ENCODE results near the gene AXL. TPM values are rescaled to one million over a fixed set of nuclear protein-coding genes. Genes with fewer than 3 reads are reported as not detected.

AXL gene
- total and polyA plus RNA-seq, 2 of the 8 experiments (the other 6 are each of a cell fraction or from before 2014, with no cell fraction given): 35.3 to 51.0 TPM

GRCh38 chr19:41307090-41307875, 88.3 kb downstream of the AXL start:
- no peak overlapping the region for H3K56ac ChIP-seq (replicated peaks; ENCODE audit: insufficient read length, low read depth, low read length)
- H2BK15ac ChIP-seq (ENCODE audit: low read length): no peak overlapping the region
- H3K18ac ChIP-seq (ENCODE audit: extremely low read depth, low read length): no peak overlapping the region
- H3K23ac ChIP-seq (ENCODE audit: insufficient read length): no peak overlapping the region
- H2BK20ac ChIP-seq (ENCODE audit: low read length): no peak overlapping the region
- no peak overlapping the region for H3K4me2 ChIP-seq (ENCODE audit: insufficient read depth in 1 of 2, low read depth in 2 of 2, low read length in 2 of 2)
- H2AFZ ChIP-seq (ENCODE audit: low read length): no peak overlapping the region
- H2BK12ac ChIP-seq (ENCODE audit: low read depth, low read length): no peak overlapping the region
- 90% methylated on average over 8 of the region's 8 CpGs; no CpG with 5 or more reads in 1 of the 2 experiments for WGBS, 2 experiments (ENCODE audit: extremely low coverage in 1 of 2, insufficient coverage in 1 of 2, insufficient read length in 1 of 2, insufficient replicate concordance in 2 of 2, low coverage in 1 of 2, low lambda C conversion rate in 2 of 2, missing lambda C conversion rate in 1 of 2)
- no peak overlapping the region for H3K14ac ChIP-seq (ENCODE audit: insufficient read length)
- H3K27me3 ChIP-seq (replicated peaks in 1 of 4; ENCODE audit: control insufficient read depth in 3 of 4, extremely low read depth in 1 of 4, insufficient read depth in 3 of 4, low read length in 3 of 4): no peaks in the 10 kb centered on the region
- H2BK120ac ChIP-seq (replicated peaks; ENCODE audit: low read depth, low read length): no peak overlapping the region
- no peak overlapping the region for H2BK5ac ChIP-seq (ENCODE audit: low read depth, low read length)
- DNase-seq (ENCODE audit: low read depth in 1 of 2, low spot score in 2 of 2) (no peak), FAIRE-seq (no peak)
- peaks cover 39 to 53% (median 45%) of the 10 kb centered on the region in 4 experiments for H3K36me3 ChIP-seq (ENCODE audit: control insufficient read depth in 2 of 4, insufficient read depth in 4 of 4, low read length in 3 of 4)
- no peak overlapping the region for H2AK5ac ChIP-seq (ENCODE audit: low read depth, low read length)
- no peak overlapping the region for H3K4me3 ChIP-seq (ENCODE audit: extremely low read depth in 1 of 4, insufficient read depth in 2 of 4, low read depth in 3 of 4, low read length in 4 of 4)
- TF ChIP-seq EGR1 (IDR thresholded peaks at IDR 0.05; ENCODE audit: borderline replicate concordance, low read depth, low read length): no peak
- TF ChIP-seq EZH2 (IDR thresholded peaks at IDR 0.05; ENCODE audit: low read depth, low read length, severe bottlenecking): no peak
- no peak for TF ChIP-seq JUN (IDR thresholded peaks at IDR 0.05; ENCODE audit: low read depth, low read length)
- TF ChIP-seq CTBP2 (IDR thresholded peaks at IDR 0.05; ENCODE audit: borderline replicate concordance, insufficient read depth, insufficient read length, low read length): no peak
- no peak for TF ChIP-seq EP300 (IDR thresholded peaks at IDR 0.05; ENCODE audit: borderline replicate concordance in 1 of 2, low read depth in 2 of 2, low read length in 2 of 2)
- TF ChIP-seq NRF1 (IDR thresholded peaks at IDR 0.05; ENCODE audit: low read depth, low read length): no peak
- no peak for TF ChIP-seq SIN3A (conservative IDR thresholded peaks at IDR 0.05 in 1 of 2, IDR thresholded peaks at IDR 0.05 in 1 of 2; ENCODE audit: low read depth in 1 of 2, low read length in 2 of 2)
- peaks cover 0 to 5% of the 10 kb centered on the region in 2 experiments; a peak in 2 of 4 replicates for H3K79me2 ChIP-seq (ENCODE audit: control insufficient read depth in 1 of 2, insufficient read depth in 2 of 2, low read length in 2 of 2)
- H3K9ac ChIP-seq (replicated peaks in 1 of 4; ENCODE audit: extremely low read depth in 1 of 4, low read depth in 3 of 4, low read length in 3 of 4): no peak overlapping the region
- no peak overlapping the region for H4K8ac ChIP-seq (ENCODE audit: extremely low read depth, insufficient read depth, low read length)
- no peak overlapping the region for H3K4ac ChIP-seq (replicated peaks; ENCODE audit: insufficient read length, low read depth, low read length)
- H3K4me1 ChIP-seq (replicated peaks in 1 of 4; ENCODE audit: control insufficient read depth in 3 of 4, insufficient read depth in 4 of 4, low read length in 3 of 4): peaks cover 0 to 10% (median under 1%) of the 10 kb centered on the region in 4 experiments; a peak in 3 of 7 replicates
- H4K20me1 ChIP-seq (replicated peaks in 1 of 2; ENCODE audit: control insufficient read depth in 1 of 2, insufficient read depth in 2 of 2, low read length in 2 of 2): peaks cover 0 to 15% of the 10 kb centered on the region in 2 experiments
- no peak overlapping the region for H3K27ac ChIP-seq (ENCODE audit: low read depth, low read length)
- peaks cover 7% of the 10 kb centered on the region for H3K23me2 ChIP-seq (ENCODE audit: low read depth, low read length)
- H3K79me1 ChIP-seq (ENCODE audit: low read depth, low read length): peaks cover 3% of the 10 kb centered on the region; the same call in 1 of the 2 replicates
- no peaks in the 10 kb centered on the region for H3K9me3 ChIP-seq (ENCODE audit: insufficient read depth in 2 of 2, low read depth in 1 of 2, low read length in 1 of 2)
- POLR2A ChIA-PET (ENCODE audit: partially characterized antibody): interaction anchor here (1.3 to 22.6 kb wide), 4 partner anchors 15 to 101 kb away, joined by 3 to 579 read pairs (median 70); partner anchors contain the start of gene HNRNPUL1
- CTCF ChIA-PET (ENCODE audit: partially characterized antibody): interaction anchor here (1.0 to 7.3 kb wide), 9 partner anchors 11 to 103 kb away, joined by 3 to 63 read pairs (median 4); no protein-coding TSS in a partner anchor
- no peak overlapping the region for H4K91ac ChIP-seq (replicated peaks; ENCODE audit: insufficient read length, low read length)
- H4K5ac ChIP-seq (ENCODE audit: insufficient read length, low read depth, low read length): no peak overlapping the region

Measured in H1 (cell line).